Gastroesophageal sphincter (tissue), 3 donors: ENCODE results near the gene RPS14.
"Not testable (repeated sequence)": the region's sequence is repeated elsewhere in the genome, so short reads cannot be mapped to it uniquely, and the experiment has no call there.

Experiments used
- EP300 ChIP-seq: sonication (generic); formaldehyde crosslinking; IDR thresholded peaks from one replicate; pipeline ENCODE4 v1.6.1; 2017; ENCODE audit warnings: antibody characterized with exemption, mild to moderate bottlenecking
- POLR2A ChIP-seq, 2 donors: fragments of 450-650 bp; IDR thresholded peaks; one replicate each; pipeline ENCODE4 v1.6.1; 2017; ENCODE audit warnings: antibody characterized with exemption in 2 of 2, mild to moderate bottlenecking in 2 of 2, moderate library complexity in 1 of 2
- POLR2AphosphoS5 ChIP-seq: sonication (generic); formaldehyde crosslinking; IDR thresholded peaks from one replicate; pipeline ENCODE4 v1.6.1; 2017; ENCODE audit warnings: antibody characterized with exemption
- TF ChIP-seq, protein P1 (sequence below), 4 experiments: fragments of 200-600 bp in 2 of 4; fragments of 450-650 bp in 2 of 4; sonication (generic) in 1 of 4; IDR thresholded peaks; one replicate each; pipeline ENCODE4 v1.5.1; 2017 to 2019; ENCODE audit warnings: antibody characterized with exemption in 4 of 4, mild to moderate bottlenecking in 2 of 4, moderate library complexity in 2 of 4

- TF ChIP-seq, protein P1, sequence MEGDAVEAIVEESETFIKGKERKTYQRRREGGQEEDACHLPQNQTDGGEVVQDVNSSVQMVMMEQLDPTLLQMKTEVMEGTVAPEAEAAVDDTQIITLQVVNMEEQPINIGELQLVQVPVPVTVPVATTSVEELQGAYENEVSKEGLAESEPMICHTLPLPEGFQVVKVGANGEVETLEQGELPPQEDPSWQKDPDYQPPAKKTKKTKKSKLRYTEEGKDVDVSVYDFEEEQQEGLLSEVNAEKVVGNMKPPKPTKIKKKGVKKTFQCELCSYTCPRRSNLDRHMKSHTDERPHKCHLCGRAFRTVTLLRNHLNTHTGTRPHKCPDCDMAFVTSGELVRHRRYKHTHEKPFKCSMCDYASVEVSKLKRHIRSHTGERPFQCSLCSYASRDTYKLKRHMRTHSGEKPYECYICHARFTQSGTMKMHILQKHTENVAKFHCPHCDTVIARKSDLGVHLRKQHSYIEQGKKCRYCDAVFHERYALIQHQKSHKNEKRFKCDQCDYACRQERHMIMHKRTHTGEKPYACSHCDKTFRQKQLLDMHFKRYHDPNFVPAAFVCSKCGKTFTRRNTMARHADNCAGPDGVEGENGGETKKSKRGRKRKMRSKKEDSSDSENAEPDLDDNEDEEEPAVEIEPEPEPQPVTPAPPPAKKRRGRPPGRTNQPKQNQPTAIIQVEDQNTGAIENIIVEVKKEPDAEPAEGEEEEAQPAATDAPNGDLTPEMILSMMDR (IDR thresholded peaks at IDR 0.05): not testable (repeated sequence)
- TF ChIP-seq POLR2AphosphoS5; EP300; POLR2A (IDR thresholded peaks at IDR 0.05): not testable (repeated sequence)
Measured at GRCh38 chr5:150476568-150476967, 27.0 kb upstream of the RPS14 start.
